SK-N-SH (cell line): Measurements from ENCODE around the gene CCP110.

ENCODE experiments used
- GATA2 ChIP-seq: sonication (generic); formaldehyde crosslinking; IDR thresholded peaks from 2 replicates; pipeline ENCODE4 v1.5.0; 2020; ENCODE audit warnings: mild to moderate bottlenecking, missing genetic modification reagents
- MXI1 ChIP-seq: IDR thresholded peaks from 2 replicates; pipeline ENCODE4 v1.6.1; 2012; ENCODE audit warnings: mild to moderate bottlenecking, low read depth, low read length, improper control_type of control experiment
- POLR2AphosphoS5 ChIP-seq: IDR thresholded peaks from 2 replicates; pipeline ENCODE4 v1.6.1; 2012; ENCODE audit warnings: low read depth, low read length
- RFX5 ChIP-seq: IDR thresholded peaks from 2 replicates; pipeline ENCODE4 v1.6.1; 2012; ENCODE audit warnings: mild to moderate bottlenecking, improper control_type of control experiment, low read length
- SIN3A ChIP-seq: IDR thresholded peaks from 2 replicates; pipeline ENCODE4 v1.6.1; 2012; ENCODE audit warnings: low read depth, mild to moderate bottlenecking, low read length, moderate library complexity, borderline replicate concordance
- SMC3 ChIP-seq: IDR thresholded peaks from 2 replicates; pipeline ENCODE4 v1.6.1; 2012; ENCODE audit warnings: low read depth, low read length, improper control_type of control experiment
- TAF1 ChIP-seq: IDR thresholded peaks from 2 replicates; pipeline ENCODE4 v1.6.1; 2012; ENCODE audit warnings: low read depth, mild to moderate bottlenecking, low read length, moderate library complexity, borderline replicate concordance
- TF ChIP-seq, protein P1 (sequence below): fragments of 200-600 bp; sonication (generic); IDR thresholded peaks from 2 replicates; pipeline ENCODE4 v1.6.1; 2017; ENCODE audit warnings: antibody characterized with exemption, mild to moderate bottlenecking, moderate library complexity
- TF ChIP-seq, protein P2 (sequence below): fragments of 150-350 bp; IDR thresholded peaks from 2 replicates; pipeline ENCODE4 v1.6.1; 2016; ENCODE audit warnings: mild to moderate bottlenecking, low read depth, low read length
- TF ChIP-seq, protein P3 (sequence below): IDR thresholded peaks from 2 replicates; pipeline ENCODE4 v1.6.1; 2012; ENCODE audit warnings: mild to moderate bottlenecking, low read depth, low read length, moderate library complexity

DNA sequence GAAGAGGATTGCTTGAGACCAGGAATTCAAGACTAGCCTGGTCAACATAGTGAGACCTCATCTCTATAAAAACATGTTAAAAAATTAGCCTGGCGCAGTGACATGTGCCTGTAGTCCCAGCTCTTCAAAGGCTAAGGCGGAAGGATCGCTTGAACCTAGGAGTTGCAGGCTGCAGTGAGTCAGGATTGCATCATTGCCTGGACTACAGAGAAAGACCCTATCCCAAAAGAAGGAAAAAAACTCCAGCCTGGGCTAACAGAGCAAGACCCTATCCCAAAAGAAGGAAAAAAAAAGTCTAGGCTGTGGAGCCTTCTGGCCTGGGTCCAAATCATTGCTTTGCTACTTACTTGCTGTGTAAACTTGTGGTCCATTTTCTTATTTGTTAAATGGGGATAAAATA is 4.9 kb downstream of the CCP110 start:
- TF ChIP-seq, protein P1, sequence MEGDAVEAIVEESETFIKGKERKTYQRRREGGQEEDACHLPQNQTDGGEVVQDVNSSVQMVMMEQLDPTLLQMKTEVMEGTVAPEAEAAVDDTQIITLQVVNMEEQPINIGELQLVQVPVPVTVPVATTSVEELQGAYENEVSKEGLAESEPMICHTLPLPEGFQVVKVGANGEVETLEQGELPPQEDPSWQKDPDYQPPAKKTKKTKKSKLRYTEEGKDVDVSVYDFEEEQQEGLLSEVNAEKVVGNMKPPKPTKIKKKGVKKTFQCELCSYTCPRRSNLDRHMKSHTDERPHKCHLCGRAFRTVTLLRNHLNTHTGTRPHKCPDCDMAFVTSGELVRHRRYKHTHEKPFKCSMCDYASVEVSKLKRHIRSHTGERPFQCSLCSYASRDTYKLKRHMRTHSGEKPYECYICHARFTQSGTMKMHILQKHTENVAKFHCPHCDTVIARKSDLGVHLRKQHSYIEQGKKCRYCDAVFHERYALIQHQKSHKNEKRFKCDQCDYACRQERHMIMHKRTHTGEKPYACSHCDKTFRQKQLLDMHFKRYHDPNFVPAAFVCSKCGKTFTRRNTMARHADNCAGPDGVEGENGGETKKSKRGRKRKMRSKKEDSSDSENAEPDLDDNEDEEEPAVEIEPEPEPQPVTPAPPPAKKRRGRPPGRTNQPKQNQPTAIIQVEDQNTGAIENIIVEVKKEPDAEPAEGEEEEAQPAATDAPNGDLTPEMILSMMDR = no peak
- TF ChIP-seq TAF1 (no peak), POLR2AphosphoS5 (no peak), SIN3A (no peak), MXI1 (no peak), SMC3 (no peak), GATA2 (no peak), RFX5 (no peak)
- TF ChIP-seq, protein P2, sequence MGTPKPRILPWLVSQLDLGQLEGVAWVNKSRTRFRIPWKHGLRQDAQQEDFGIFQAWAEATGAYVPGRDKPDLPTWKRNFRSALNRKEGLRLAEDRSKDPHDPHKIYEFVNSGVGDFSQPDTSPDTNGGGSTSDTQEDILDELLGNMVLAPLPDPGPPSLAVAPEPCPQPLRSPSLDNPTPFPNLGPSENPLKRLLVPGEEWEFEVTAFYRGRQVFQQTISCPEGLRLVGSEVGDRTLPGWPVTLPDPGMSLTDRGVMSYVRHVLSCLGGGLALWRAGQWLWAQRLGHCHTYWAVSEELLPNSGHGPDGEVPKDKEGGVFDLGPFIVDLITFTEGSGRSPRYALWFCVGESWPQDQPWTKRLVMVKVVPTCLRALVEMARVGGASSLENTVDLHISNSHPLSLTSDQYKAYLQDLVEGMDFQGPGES = no peak
- TF ChIP-seq, protein P3, sequence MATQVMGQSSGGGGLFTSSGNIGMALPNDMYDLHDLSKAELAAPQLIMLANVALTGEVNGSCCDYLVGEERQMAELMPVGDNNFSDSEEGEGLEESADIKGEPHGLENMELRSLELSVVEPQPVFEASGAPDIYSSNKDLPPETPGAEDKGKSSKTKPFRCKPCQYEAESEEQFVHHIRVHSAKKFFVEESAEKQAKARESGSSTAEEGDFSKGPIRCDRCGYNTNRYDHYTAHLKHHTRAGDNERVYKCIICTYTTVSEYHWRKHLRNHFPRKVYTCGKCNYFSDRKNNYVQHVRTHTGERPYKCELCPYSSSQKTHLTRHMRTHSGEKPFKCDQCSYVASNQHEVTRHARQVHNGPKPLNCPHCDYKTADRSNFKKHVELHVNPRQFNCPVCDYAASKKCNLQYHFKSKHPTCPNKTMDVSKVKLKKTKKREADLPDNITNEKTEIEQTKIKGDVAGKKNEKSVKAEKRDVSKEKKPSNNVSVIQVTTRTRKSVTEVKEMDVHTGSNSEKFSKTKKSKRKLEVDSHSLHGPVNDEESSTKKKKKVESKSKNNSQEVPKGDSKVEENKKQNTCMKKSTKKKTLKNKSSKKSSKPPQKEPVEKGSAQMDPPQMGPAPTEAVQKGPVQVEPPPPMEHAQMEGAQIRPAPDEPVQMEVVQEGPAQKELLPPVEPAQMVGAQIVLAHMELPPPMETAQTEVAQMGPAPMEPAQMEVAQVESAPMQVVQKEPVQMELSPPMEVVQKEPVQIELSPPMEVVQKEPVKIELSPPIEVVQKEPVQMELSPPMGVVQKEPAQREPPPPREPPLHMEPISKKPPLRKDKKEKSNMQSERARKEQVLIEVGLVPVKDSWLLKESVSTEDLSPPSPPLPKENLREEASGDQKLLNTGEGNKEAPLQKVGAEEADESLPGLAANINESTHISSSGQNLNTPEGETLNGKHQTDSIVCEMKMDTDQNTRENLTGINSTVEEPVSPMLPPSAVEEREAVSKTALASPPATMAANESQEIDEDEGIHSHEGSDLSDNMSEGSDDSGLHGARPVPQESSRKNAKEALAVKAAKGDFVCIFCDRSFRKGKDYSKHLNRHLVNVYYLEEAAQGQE = no peak
